ENCODE measurements around the gene UBL3. TPM values are rescaled to one million over a fixed set of nuclear protein-coding genes. Genes with fewer than 3 reads are reported as not detected.

The UBL3 gene
- polyA plus RNA-seq, 1 experiment: 24.7 TPM

- TF ChIP-seq CTCF (IDR thresholded peaks at IDR 0.05; ENCODE audit: low read depth, low read length): no peak
- CTCF ChIA-PET: no interaction called here
- DNase-seq (ENCODE audit: low read depth, low spot score): no peak
- Histone ChIP-seq H3K9me3 (ENCODE audit: control insufficient read depth, insufficient read depth, low read length) (no peaks in the 10 kb centered on the region), H3K27ac (ENCODE audit: low read depth, low read length) (no peak overlapping the region), H3K4me3 (ENCODE audit: low read depth, low read length) (no peak overlapping the region), H3K27me3 (ENCODE audit: control insufficient read depth, insufficient read depth, low read length) (no peaks in the 10 kb centered on the region)
- POLR2A ChIA-PET: interaction anchor here (0.6 kb wide), 1 partner anchor 60 kb away, joined by 8 read pairs; no protein-coding TSS in a partner anchor
Measured at GRCh38 chr13:29884671-29885430, 34.4 kb upstream of the UBL3 start.

- ChIA-PET POLR2A (interaction anchor here (0.6 kb wide), 1 partner anchor 61 kb away, joined by 8 read pairs; no protein-coding TSS in a partner anchor), CTCF (no interaction called here)
Measured at GRCh38 chr13:29883941-29884518, 33.6 kb upstream of the UBL3 start.

GRCh38 chr13:29882076-29882475 is 31.7 kb upstream of the UBL3 start:
- Histone ChIP-seq H3K27ac (ENCODE audit: low read depth, low read length) (no peak overlapping the region), H3K4me3 (ENCODE audit: low read depth, low read length) (no peak overlapping the region), H3K27me3 (ENCODE audit: control insufficient read depth, insufficient read depth, low read length) (no peaks in the 10 kb centered on the region), H3K9me3 (ENCODE audit: control insufficient read depth, insufficient read depth, low read length) (no peaks in the 10 kb centered on the region)
- ChIA-PET POLR2A (no interaction called here), CTCF (interaction anchor here (1.2 to 1.3 kb wide), 2 partner anchors 42 to 233 kb away, joined by 3 read pairs; no protein-coding TSS in a partner anchor)
- TF ChIP-seq CTCF (IDR thresholded peaks at IDR 0.05; ENCODE audit: low read depth, low read length): no peak
- no peak for DNase-seq (ENCODE audit: low read depth, low spot score)

More at GRCh38 chr13:29883941-29884518, 33.6 kb upstream of the UBL3 start:
- no peaks in the 10 kb centered on the region for H3K9me3 ChIP-seq (ENCODE audit: control insufficient read depth, insufficient read depth, low read length)
- no peaks in the 10 kb centered on the region for H3K27me3 ChIP-seq (ENCODE audit: control insufficient read depth, insufficient read depth, low read length)
- no peak for TF ChIP-seq CTCF (IDR thresholded peaks at IDR 0.05; ENCODE audit: low read depth, low read length)
- no peak overlapping the region for H3K27ac ChIP-seq (ENCODE audit: low read depth, low read length)
- DNase-seq (ENCODE audit: low read depth, low spot score): no peak
- no peak overlapping the region for H3K4me3 ChIP-seq (ENCODE audit: low read depth, low read length)

DNA sequence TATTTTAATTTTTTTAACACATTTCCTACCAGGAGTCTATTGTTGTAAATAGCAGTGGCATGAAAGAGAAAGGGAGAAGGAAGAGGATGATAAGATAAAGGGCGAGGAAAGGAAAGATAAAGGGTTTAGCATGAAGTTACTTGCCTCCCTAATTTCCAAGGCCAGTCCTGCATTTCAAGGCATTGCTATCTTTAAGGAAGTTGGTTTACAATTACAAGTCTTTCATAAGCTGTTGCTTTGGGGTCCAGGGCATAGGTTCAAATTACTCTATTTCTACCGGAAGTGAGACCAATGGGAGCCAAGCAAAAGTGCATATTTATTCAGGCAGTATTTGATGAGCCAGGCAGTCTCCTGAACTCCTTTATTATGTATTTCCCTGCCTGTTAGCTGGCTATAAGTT is 27.7 kb upstream of the UBL3 start:
- TF ChIP-seq CTCF (IDR thresholded peaks at IDR 0.05; ENCODE audit: low read depth, low read length): no peak
- ChIA-PET CTCF (interaction anchor here (1.4 kb wide), 1 partner anchor 46 kb away, joined by 6 read pairs; no protein-coding TSS in a partner anchor), POLR2A (interaction anchor here (1.2 kb wide), 1 partner anchor 9 kb away, joined by 3 read pairs; no protein-coding TSS in a partner anchor)
- Histone ChIP-seq H3K27me3 (ENCODE audit: control insufficient read depth, insufficient read depth, low read length) (peaks cover 3% of the 10 kb centered on the region), H3K27ac (ENCODE audit: low read depth, low read length) (no peak overlapping the region), H3K4me3 (ENCODE audit: low read depth, low read length) (no peak overlapping the region), H3K9me3 (ENCODE audit: control insufficient read depth, insufficient read depth, low read length) (no peaks in the 10 kb centered on the region)
- DNase-seq (ENCODE audit: low read depth, low spot score): no peak
